ENCODE measurements around the gene GOLGA2. TPM values are rescaled to one million over a fixed set of nuclear protein-coding genes. Genes with fewer than 3 reads are reported as not detected.

The GOLGA2 gene
- total and polyA plus RNA-seq, 2 of the 13 experiments (the other 11 are each of a cell fraction or from before 2014, with no cell fraction given), result 45.3 to 45.8 TPM

DNA sequence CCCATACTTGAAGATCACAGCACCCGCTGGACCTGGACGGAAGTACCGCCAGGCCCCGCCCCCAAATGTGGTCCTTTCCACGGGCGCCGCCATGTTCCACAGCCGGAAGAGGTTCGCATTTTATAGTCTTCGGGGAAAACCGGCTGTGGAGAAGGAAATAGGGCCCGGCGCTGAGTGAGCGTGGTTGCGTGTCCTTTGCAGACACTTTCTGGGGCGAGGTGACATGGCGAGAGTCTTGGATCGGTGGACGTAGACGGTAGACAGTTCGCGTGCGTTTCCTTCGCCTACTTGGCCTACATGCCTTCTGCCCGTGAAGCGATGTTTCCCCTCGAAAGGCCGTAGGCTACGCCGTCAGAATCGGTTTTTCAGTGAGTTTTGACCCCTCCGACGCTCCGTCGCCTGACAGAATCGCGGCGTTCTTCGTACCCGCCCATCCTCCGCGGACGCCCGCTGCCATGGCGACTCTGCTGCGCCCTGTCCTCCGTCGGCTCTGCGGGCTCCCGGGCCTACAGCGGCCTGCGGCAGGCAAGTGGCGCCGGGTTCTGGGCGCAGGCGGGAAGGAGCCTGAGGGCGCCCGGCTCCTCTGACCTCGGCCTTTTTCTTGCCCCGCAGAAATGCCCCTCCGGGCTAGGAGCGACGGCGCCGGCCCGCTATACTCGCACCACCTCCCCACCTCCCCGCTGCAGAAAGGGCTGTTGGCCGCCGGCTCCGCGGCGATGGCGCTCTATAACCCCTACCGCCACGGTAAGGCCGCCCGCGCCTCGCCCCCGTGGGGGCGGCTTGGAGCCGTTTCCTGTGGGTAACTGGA lies 46.8 kb upstream of the GOLGA2 start, which contains the start of the genes COQ4 and TRUB2 (continued):
- 0 out of 2 replicates have a peak, but pooled peaks have one; percentile 40 for TF ChIP-seq TRAFD1 (CRISPR knock-in tag; IDR thresholded peaks at IDR 0.05; ENCODE audit: borderline replicate concordance)
- TF ChIP-seq FOXA3 (CRISPR knock-in tag; IDR thresholded peaks at IDR 0.05), result peak; percentile 1; the same call in 1 of the 2 replicates
- no peak for TF ChIP-seq ZNF234 (CRISPR knock-in tag; conservative IDR thresholded peaks at IDR 0.05)
- 0 out of 2 replicates have a peak, but pooled peaks have one; percentile 92 for TF ChIP-seq ZNF44 (CRISPR knock-in tag; IDR thresholded peaks at IDR 0.05)
- peak; percentile 68 for TF ChIP-seq HINFP (CRISPR knock-in tag; IDR thresholded peaks at IDR 0.05; ENCODE audit: low read depth)
- TF ChIP-seq CBX1 (IDR thresholded peaks at IDR 0.05; ENCODE audit: low read depth), result no peak
- TF ChIP-seq GATA4 (IDR thresholded peaks at IDR 0.05; ENCODE audit: borderline replicate concordance, low read depth), result no peak
- peak; percentile 82 for TF ChIP-seq ZNF781 (CRISPR knock-in tag; IDR thresholded peaks at IDR 0.05; ENCODE audit: borderline replicate concordance, not compliant biosample characterization)
- TF ChIP-seq MAF1 (CRISPR knock-in tag; IDR thresholded peaks at IDR 0.05; ENCODE audit: borderline replicate concordance), result no peak
- TF ChIP-seq ZFP82 (CRISPR knock-in tag; IDR thresholded peaks at IDR 0.05; ENCODE audit: borderline replicate concordance), result no peak; the same call in 1 of the 2 replicates
- TF ChIP-seq KLF15 (CRISPR knock-in tag; IDR thresholded peaks at IDR 0.05; ENCODE audit: borderline replicate concordance), result peak; percentile 84; the same call in 1 of the 2 replicates
- TF ChIP-seq GATAD1 (CRISPR knock-in tag; IDR thresholded peaks at IDR 0.05), result peak; percentile 98
- TF ChIP-seq ZNF777 (CRISPR knock-in tag; IDR thresholded peaks at IDR 0.05), result peak; percentile 64
- peak; percentile 92 for TF ChIP-seq ZNF639 (CRISPR knock-in tag; conservative IDR thresholded peaks at IDR 0.05)
- TF ChIP-seq SIX4 (CRISPR knock-in tag; IDR thresholded peaks at IDR 0.05), result 0 out of 2 replicates have a peak, but pooled peaks have one; percentile 15

Measured in HepG2 (cell line).